Astrocyte (in vitro differentiated cells and primary cell): ENCODE results near the gene AICDA. TPM values are rescaled to one million over a fixed set of nuclear protein-coding genes. Genes with fewer than 3 reads are reported as not detected.
"Not testable (repeated sequence)": the region's sequence is repeated elsewhere in the genome, so short reads cannot be mapped to it uniquely, and the experiment has no call there.

Source experiments
- DNase-seq: peaks from one replicate; pipeline ENCODE4 v3.0.0-alpha.2; 2010; ENCODE audit warnings: low read depth
- FAIRE-seq: peaks from 2 replicates; lab custom pipeline; 2011; peaks lifted over from hg19 to GRCh38; lab: Jason Lieb, UNC
- H2AFZ ChIP-seq: 2 replicates; pipeline ENCODE4 v1.6.0; 2012; ENCODE audit warnings: low read depth, low read length, inconsistent platforms
- H3K27ac ChIP-seq: 2 replicates; pipeline ENCODE4 v1.5.1; 2011; ENCODE audit warnings: low read depth, low read length, inconsistent platforms
- H3K27me3 ChIP-seq: 2 replicates; pipeline ENCODE4 v1.6.0; 2011; ENCODE audit warnings: low read length, inconsistent platforms; ENCODE audit not compliant: insufficient read depth
- H3K36me3 ChIP-seq: 2 replicates; pipeline ENCODE4 v1.5.1; 2011; ENCODE audit warnings: low read length, inconsistent platforms; ENCODE audit not compliant: insufficient read depth
- H3K4me1 ChIP-seq: 2 replicates; pipeline ENCODE4 v1.5.1; 2011; ENCODE audit warnings: low read length, inconsistent platforms; ENCODE audit not compliant: insufficient read depth
- H3K4me2 ChIP-seq: 2 replicates; pipeline ENCODE4 v1.6.0; 2012; ENCODE audit warnings: low read length, inconsistent platforms
- H3K4me3 ChIP-seq: 2 replicates; pipeline ENCODE4 v1.5.1; 2011; ENCODE audit warnings: low read depth, mild to moderate bottlenecking, low read length, inconsistent platforms; ENCODE audit not compliant: insufficient read depth
- H3K79me2 ChIP-seq: 2 replicates; pipeline ENCODE4 v1.6.0; 2012; ENCODE audit warnings: mild to moderate bottlenecking, low read length, inconsistent platforms; ENCODE audit not compliant: insufficient read depth
- H3K9ac ChIP-seq: 2 replicates; pipeline ENCODE4 v1.6.0; 2012; ENCODE audit warnings: mild to moderate bottlenecking, low read length, inconsistent platforms
- H3K9me3 ChIP-seq: 2 replicates; pipeline ENCODE4 v1.5.1; 2012; ENCODE audit warnings: low read depth, mild to moderate bottlenecking, low read length, inconsistent platforms; ENCODE audit not compliant: insufficient read depth
- H4K20me1 ChIP-seq: 2 replicates; pipeline ENCODE4 v1.6.0; 2012; ENCODE audit warnings: low read length, inconsistent platforms; ENCODE audit not compliant: insufficient read depth
- H3K27ac Mint-ChIP-seq: one replicate; pipeline ENCODE4 v1.8.0; 2021; ENCODE audit warnings: mild to moderate bottlenecking, mixed read lengths; ENCODE audit not compliant: unreplicated experiment
- H3K27me3 Mint-ChIP-seq: one replicate; pipeline ENCODE4 v1.8.0; 2021; ENCODE audit warnings: low read depth, mixed read lengths; ENCODE audit not compliant: unreplicated experiment
- H3K36me3 Mint-ChIP-seq: one replicate; pipeline ENCODE4 v1.8.0; 2021; ENCODE audit warnings: low read depth, mixed read lengths; ENCODE audit not compliant: unreplicated experiment
- H3K4me1 Mint-ChIP-seq: one replicate; pipeline ENCODE4 v1.8.0; 2021; ENCODE audit warnings: low read depth, mixed read lengths; ENCODE audit not compliant: unreplicated experiment
- H3K4me3 Mint-ChIP-seq: one replicate; pipeline ENCODE4 v1.8.0; 2021; ENCODE audit warnings: mild to moderate bottlenecking, moderate library complexity, mixed read lengths; ENCODE audit not compliant: unreplicated experiment
- H3K9me3 Mint-ChIP-seq: one replicate; pipeline ENCODE4 v1.8.0; 2021; ENCODE audit warnings: mild to moderate bottlenecking, mixed read lengths; ENCODE audit not compliant: unreplicated experiment
- CTCF ChIP-seq: IDR thresholded peaks from 2 replicates; pipeline ENCODE4 v1.5.1; 2011; ENCODE audit warnings: low read depth, mild to moderate bottlenecking, inconsistent platforms, low read length, moderate library complexity; ENCODE audit not compliant: insufficient read depth
- EZH2 ChIP-seq: IDR thresholded peaks from 2 replicates; pipeline ENCODE4 v1.6.1; 2012; ENCODE audit warnings: mild to moderate bottlenecking, low read length, inconsistent platforms; ENCODE audit not compliant: insufficient read depth
- total RNA-seq: library from RNA; stranded (reverse); gene quantifications from 2 replicates; pipeline ENCODE4 v1.2.1, GENCODE V29; 2021

Gene AICDA
- total RNA-seq, 1 donor from 2014 or later, result not detected

GRCh38 chr12:8622646-8623045, 10.0 kb upstream of the AICDA start:
- peaks cover 3% of the 10 kb centered on the region for H3K9me3 ChIP-seq
- TF ChIP-seq CTCF (no peak), EZH2 (no peak)

GRCh38 chr12:8615206-8615605, 2.5 kb upstream of the AICDA start:
- Mint-ChIP-seq H3K27ac (no peak overlapping the region), H3K9me3 (peaks cover 3% of the 10 kb centered on the region), H3K36me3 (no peaks in the 10 kb centered on the region), H3K4me1 (peaks cover 8% of the 10 kb centered on the region), H3K27me3 (no peaks in the 10 kb centered on the region), H3K4me3 (no peak overlapping the region)
- no peaks in the 10 kb centered on the region for H3K36me3 ChIP-seq
- no peaks in the 10 kb centered on the region for H3K4me1 ChIP-seq
- H3K27ac ChIP-seq, result no peak overlapping the region
- DNase-seq (no peak), FAIRE-seq (no peak)
- no peak overlapping the region for H3K4me2 ChIP-seq
- H3K4me3 ChIP-seq, result no peak overlapping the region
- no peaks in the 10 kb centered on the region for H4K20me1 ChIP-seq
- H3K79me2 ChIP-seq, result no peaks in the 10 kb centered on the region
- TF ChIP-seq CTCF (no peak), EZH2 (no peak)
- no peak overlapping the region for H2AFZ ChIP-seq
- H3K27me3 ChIP-seq, result no peaks in the 10 kb centered on the region
- H3K9me3 ChIP-seq, result no peaks in the 10 kb centered on the region
- no peak overlapping the region for H3K9ac ChIP-seq

More at GRCh38 chr12:8622646-8623045, 10.0 kb upstream of the AICDA start:
- H3K4me3 ChIP-seq, result no peak overlapping the region
- H3K79me2 ChIP-seq, result no peaks in the 10 kb centered on the region
- H3K9me3 Mint-ChIP-seq, result peaks cover 3% of the 10 kb centered on the region
- H3K4me1 Mint-ChIP-seq, result peaks cover 4% of the 10 kb centered on the region
- H3K27me3 ChIP-seq, result no peaks in the 10 kb centered on the region
- DNase-seq, result no peak
- H3K27me3 Mint-ChIP-seq, result no peaks in the 10 kb centered on the region
- H3K4me3 Mint-ChIP-seq, result no peak overlapping the region
- no peaks in the 10 kb centered on the region for H3K36me3 ChIP-seq
- FAIRE-seq, result no peak
- H3K9ac ChIP-seq, result no peak overlapping the region
- H4K20me1 ChIP-seq, result no peaks in the 10 kb centered on the region
- no peak overlapping the region for H3K27ac ChIP-seq
- no peak overlapping the region for H3K27ac Mint-ChIP-seq
- H3K4me2 ChIP-seq, result no peak overlapping the region
- no peak overlapping the region for H2AFZ ChIP-seq
- no peaks in the 10 kb centered on the region for H3K4me1 ChIP-seq
- no peaks in the 10 kb centered on the region for H3K36me3 Mint-ChIP-seq

GRCh38 chr12:8613881-8614280, 1.2 kb upstream of the AICDA start:
- H3K9me3 Mint-ChIP-seq, H2AFZ ChIP-seq, H3K4me1 ChIP-seq, FAIRE-seq, H3K9me3 ChIP-seq, H3K27ac ChIP-seq, H3K27me3 Mint-ChIP-seq, H3K4me2 ChIP-seq, H3K79me2 ChIP-seq, H3K4me1 Mint-ChIP-seq, H3K27ac Mint-ChIP-seq, H3K9ac ChIP-seq, H3K36me3 Mint-ChIP-seq, H3K4me3 ChIP-seq, H3K27me3 ChIP-seq, H3K36me3 ChIP-seq, DNase-seq, H3K4me3 Mint-ChIP-seq, H4K20me1 ChIP-seq: not testable (repeated sequence)
